ENCODE measurements around the gene NAB2.

Gene NAB2

DNA sequence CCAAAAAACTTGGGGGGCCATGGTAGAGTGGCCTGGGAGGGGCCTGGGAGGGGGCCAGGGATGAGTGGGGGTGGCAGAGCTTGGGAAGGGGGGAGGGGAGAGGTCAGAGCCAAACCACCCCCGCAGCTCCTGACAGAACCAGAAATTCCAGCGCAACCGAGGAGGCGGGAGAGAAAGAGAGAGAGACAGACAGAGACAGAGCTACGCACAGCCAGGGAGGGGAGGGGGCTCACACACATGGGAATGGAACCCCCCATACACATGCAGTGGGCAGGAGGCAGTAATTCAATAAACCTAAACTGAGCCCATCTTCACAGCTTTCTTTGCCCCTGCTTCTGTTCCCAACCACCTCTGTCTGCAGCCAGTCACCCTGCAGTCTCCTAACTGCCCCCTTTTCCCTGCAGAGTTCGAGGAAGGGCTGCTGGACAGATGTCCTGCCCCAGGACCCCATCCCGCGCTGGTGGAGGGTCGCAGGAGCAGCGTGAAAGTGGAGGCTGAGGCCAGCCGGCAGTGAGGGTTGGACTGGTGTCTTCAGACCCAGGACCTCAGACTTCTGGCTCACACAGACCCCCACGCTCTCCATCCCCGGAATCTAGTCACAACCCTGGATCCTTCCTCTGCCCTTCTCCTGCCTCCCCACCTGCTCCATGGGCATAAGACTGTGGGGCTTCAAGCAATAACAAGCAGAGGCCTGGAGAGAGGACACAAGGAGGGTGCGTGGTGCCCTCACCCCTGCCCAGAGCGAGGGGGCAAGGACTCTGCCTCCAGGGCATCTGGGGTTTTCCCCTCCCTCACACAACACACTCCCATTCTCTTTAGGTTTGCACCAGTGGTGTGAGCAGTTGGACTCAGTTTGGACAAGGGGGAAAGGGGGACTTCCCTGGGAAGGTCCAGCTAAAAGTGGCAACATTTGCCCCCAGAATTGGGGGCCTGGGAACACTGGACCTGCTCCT lies 5.6 kb downstream of the NAB2 start:
- no peak for DNase-seq

- DNase-seq, result no peak
Measured at GRCh38 chr12:57095440-57095839, 6.5 kb downstream of the NAB2 start.

DNA sequence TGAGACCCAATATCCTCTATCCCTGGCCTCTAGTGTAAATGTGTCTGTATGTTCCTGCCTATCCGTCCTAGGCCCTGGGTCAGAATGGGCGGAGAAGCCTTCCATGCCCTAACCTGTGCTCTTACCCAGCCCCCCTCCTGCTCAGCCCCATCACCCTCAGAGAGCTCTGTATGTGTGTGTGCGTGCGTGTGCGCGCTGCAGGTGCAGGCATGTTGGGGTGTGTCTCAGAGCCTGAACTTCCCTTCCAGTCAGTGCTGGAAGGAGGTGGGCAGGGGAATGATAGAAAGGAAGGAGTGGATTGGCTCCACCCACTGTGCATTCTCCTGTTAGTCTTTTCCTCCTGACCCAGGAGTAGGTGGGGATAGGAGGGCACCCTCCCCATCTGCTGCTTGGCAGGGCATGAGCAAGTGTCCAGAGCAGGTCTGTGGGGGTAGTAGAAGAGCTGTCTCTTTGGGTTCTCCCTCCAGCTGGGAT lies 7.2 kb downstream of the NAB2 start:
- DNase-seq, result no peak

GRCh38 chr12:57096748-57097553 lies 8.0 kb downstream of the NAB2 start:
- DNase-seq, result no peak

DNA sequence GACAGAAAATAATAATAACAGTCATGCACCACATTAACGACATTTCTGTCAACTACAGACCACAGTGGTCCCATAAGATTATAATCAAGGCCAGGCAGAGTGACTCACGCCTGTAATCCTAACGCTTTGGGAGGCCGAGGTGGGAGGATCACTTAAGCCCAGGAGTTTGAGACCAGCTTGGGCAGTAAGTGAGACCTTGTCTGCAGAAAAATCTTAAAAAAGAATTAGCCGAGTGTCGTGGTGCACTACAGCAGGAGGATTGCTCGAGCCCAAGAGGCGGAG lies 8.6 kb downstream of the NAB2 start:
- no peak for DNase-seq

- DNase-seq, result no peak
Measured at GRCh38 chr12:57098546-57098945, 9.6 kb downstream of the NAB2 start.

DNA sequence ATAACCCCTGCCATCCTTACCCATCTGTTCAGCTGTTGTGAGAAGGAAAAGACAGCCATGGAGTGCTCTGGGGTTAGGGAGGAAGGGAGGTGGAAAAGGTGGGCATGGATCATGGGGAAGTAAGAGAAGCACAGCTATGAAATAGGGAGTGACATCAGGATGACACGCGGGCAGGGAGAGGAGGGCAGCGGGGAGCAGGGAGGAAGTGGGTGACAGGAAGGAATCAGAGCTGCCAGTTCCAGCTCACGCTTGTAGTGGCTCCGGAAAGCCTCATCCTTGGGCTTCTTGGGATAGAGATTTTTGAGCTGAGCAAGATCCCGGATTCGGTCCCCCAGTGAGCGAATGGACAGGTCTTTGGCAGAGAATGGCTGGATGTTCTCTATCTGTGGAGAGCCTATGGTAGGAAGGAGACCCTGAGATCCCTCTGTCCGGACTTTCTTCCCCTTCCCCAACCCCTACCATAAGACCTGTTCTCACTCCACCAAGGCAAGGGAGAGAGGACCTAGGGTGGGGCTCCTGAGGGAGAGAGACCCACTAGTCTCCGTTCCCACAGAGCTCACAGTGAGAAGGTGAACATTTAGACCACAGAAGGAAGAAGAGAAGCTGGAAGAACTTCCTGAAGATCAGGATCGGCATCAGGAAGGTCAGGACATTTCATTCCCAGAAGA lies 10.3 kb downstream of the NAB2 start:
- no peak for DNase-seq

DNA sequence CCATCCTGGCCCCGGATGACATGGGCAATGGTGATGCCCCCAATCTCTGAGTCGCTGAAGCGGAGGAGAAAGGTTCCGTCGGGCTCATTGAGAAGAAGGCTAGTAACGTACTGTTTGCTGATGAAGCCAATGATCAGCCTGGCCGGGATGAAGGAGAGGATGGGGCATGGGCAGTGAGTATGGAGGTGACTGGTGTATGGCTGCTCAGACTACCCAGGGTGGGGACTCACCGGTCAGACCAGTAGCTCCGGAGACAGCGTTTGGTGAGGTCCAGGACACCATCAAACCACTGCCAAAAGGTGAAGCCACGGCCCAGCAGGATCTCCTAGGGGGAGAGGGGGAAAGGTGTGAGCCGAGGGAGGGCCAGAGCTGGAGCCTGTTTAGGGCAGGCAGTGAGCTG lies 10.9 kb downstream of the NAB2 start:
- no peak for DNase-seq

DNA sequence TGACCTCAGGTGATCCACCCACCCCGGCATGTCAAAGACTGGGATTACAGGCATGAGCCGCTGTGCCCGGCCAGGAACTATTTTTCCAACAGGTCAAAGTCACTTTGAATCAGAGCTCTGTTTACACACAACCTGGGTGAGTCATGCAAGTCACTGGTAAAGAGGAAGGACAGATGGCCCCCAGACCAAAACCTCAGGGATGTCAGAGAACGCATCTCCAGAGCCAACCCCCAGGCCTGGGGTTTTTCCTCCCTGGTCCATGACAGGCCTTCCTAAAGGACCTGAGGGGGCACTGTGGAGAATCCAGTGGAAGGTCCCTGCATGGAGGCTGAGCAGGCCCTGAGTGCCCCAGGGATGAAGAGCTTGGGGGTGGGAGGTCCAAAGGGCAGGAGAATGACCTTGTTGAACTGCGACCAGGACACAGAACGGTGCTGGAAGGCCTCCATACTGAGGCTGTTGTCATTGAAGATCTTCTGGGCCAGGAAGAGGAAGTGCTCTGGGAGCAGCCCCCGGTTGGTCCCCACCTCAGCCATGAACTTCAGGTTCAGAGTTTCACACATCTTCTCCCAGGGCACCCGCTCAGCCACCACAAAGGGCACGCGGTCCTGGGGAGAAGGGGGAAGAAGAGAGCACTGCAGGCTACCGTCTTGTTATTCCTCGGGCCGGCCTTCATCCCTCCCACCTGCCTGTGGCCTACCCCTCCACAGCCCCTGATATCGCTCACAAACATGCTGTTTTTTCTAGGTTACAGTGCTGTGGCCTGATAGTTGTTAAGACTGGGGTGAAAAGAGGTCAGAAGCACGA lies 13.2 kb downstream of the NAB2 start:
- no peak for DNase-seq

DNA sequence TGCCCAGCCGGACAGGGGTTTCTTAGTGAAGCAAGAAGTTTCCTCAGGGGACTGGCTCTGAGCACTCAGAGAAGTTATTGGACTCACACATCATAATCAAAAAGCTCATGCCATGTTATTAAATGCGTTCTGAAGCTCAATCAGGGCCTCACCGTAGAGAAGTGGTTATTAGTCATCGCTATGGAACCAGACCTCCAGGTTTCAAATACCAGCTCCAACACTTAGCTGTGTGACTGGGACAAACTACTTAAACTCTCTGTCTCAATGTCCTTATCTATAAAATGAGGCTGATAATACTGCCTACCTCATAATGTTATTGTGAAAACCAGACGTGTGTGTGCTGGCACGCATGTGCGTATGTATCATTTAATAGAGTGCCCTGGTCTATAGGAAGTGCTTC lies 14.9 kb downstream of the NAB2 start:
- no peak for DNase-seq

DNA sequence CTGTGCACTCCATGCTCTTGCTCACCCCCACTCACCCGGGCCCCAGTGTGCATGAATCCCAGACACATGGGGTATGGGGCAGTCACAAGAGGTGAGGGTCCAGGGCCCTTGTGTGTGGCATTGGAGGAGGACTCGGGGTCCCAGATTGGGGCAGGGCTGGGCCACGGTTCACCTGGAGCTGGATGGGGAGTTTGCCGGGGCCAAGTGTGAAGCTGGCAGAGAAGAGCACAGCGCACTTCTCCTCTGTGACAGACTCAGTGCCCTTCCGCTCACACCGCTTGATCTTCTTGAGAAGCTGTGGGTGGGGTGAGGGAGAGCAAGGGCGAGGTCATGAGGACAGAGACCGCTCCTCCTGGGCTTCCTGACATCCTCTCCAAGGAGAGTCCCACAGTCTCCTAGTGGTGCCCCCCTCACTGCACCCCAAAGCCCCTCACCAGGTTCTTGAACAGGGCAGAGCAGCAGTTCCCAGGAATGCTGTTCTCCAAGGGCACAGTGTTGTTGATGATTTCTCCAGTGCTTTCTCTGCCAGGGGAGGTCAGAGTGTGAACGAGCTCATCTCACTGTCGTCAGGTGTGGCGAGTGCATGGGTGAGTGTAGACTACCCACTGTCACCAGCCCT lies 15.5 kb downstream of the NAB2 start:
- DNase-seq, result no peak

DNA sequence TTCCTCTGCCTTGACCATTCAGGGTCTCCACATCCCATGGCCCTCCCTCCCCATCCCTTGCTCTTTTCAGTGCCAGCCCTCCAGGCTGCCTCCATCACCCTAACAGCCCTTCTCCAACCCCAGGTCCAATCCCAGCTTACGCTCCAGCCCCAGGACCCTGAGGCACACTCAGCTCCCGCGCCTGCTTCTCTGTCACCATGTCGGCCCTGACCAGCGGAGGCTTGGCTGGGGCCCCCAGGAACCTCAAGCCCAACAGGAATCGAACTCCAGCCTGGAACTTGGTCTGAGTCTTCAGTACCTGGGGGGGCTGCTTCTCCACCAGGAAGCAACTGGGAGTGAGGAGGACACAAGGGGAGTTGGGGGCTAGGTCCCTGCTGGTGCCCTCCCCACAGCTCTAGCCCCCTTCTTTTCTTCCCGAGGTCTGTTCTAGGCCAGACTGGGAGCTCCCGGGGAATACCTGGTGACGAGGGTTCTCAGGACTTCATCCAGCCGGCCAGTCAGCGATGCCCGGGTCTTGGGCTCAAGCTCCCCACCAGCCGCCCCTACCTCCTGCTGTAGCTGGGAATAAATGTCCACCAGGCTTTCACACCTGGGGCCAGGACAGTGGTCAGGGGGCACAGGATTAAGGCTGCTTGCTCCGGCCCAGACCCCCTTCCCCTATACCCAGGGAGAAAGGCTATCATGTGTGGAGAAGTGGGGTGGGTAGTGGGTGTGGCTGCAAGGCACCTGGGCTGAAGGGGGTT lies 16.3 kb downstream of the NAB2 start:
- no peak for DNase-seq

DNA sequence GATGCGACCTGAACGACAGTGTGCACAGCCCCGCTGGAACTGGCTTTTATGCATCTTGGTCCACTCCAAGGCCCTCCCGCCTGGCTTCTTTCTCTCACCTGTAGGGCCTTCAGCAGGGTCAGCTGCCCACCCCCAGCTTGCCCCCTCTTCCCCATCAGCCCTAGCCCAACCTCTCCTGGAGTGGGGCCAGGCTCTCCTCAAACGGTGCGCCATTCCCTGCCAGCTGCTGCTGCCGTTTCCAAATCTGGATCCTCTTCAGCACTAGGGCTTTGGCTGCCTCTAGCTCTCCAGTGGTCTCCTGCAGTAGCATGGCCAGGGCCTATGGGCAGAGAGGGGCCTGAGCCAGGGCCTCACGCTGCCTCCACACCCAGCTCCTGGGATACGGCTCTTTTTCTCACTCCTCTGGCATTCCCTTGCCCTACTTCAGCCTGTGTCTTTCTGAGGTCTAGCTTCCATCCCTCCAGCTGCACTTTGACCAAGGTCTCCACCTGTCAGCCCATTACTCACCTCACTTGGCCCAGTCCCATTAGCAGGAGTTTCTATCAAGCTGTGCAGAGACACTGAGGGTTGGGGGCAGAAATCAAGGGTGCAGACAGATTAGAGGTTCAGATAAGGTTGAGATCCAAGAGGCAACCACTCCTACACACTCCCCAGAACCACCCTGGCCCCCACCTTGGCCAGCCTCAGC lies 17.3 kb downstream of the NAB2 start:
- DNase-seq, result no peak

DNA sequence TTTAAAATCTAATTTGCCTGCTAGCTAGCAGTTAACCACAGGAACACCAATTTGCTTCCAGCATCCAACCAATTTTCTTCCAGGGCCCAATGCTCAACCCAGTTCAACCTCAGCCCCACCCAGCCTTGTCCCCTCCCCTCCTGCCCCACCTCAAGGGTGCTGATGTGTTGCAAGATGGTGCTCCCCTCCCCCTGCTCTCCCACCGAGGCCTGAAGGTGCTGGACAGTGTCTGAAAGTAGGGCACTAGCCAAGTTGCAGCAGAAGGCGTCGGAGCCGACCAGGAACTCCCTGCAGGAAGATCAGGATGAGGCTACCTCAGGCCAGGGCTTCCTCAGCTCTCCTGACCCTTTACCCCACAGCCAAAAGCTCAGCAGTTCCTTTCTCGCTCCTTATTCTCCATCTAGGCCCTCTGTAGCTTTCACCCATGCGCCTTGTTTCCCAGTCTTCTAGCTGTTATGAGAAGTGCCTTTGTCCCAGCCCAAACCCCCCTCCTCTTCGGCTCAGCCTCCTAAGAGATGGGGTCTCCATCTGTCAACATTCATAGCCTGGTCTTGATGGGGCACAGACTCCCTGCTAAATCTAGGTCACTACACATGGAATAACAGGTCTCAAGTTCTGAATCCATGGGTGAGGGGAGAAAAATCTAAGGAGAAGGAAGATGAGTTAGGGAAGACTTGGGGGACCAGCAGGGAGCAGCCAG lies 18.7 kb downstream of the NAB2 start:
- no peak for DNase-seq

GRCh38 chr12:57109207-57110103 lies 20.5 kb downstream of the NAB2 start:
- DNase-seq, result no peak

DNA sequence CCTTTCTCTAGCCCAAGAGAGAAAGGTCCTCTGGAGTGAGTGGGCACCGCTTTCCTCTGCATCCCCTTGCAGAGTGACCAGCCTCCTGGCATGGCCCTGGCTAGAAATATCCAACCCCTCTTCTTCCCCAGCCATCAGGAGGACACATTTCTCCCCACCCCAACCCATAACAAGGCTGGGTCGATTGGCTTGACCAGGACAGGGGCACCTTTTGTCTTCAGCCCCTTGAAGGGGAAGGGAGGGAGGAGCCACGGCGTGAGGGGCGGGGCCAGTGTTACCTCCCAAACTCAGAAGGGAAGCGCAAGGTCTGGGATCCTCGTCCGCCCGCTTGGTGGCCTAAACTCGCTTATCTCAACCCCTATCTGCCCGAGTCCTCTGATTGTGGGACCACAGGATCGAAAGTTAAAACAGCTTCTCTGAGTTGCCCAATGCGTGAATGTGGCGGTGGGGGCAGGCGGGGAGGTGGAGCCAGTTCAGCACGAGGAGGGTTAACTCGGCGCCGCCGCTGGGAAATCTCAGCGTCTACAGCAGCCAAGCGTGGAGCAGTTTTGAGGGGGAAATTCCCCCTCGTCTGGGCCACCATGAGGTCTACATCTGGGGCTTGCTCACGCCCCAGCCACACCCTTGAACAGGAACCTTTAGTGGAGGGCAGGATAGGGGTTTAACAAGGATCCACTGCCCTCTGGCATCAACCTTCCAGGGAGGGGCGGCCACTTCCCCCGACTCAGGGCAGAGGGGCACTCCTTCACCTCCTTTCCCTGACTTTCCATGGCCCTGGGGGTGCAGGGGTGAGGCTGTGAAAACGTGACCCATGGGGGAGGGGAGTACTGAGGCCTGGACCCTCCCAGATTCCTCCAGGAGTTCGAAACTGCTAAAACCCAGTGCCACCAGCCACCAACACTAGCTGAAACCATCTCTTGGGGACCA lies 21.5 kb downstream of the NAB2 start:
- DNase-seq, result peak; percentile 47

- peak; percentile 77 for DNase-seq
Measured at GRCh38 chr12:57111031-57111734, 22.3 kb downstream of the NAB2 start, which contains the start of gene STAT6. Gene STAT6 (minus strand): TSS chr12:57111362. CDS start chr12:57108278, 3,084 bp downstream.
